ENCODE results near the gene PLCB1. TPM values are rescaled to one million over a fixed set of nuclear protein-coding genes. Genes with fewer than 3 reads are reported as not detected.
A peak's percentile ranks its signal among the peaks of the same experiment; 100 is the strongest.

The PLCB1 gene
- total RNA-seq, 1 donor from 2014 or later: 10.7 TPM

DNA sequence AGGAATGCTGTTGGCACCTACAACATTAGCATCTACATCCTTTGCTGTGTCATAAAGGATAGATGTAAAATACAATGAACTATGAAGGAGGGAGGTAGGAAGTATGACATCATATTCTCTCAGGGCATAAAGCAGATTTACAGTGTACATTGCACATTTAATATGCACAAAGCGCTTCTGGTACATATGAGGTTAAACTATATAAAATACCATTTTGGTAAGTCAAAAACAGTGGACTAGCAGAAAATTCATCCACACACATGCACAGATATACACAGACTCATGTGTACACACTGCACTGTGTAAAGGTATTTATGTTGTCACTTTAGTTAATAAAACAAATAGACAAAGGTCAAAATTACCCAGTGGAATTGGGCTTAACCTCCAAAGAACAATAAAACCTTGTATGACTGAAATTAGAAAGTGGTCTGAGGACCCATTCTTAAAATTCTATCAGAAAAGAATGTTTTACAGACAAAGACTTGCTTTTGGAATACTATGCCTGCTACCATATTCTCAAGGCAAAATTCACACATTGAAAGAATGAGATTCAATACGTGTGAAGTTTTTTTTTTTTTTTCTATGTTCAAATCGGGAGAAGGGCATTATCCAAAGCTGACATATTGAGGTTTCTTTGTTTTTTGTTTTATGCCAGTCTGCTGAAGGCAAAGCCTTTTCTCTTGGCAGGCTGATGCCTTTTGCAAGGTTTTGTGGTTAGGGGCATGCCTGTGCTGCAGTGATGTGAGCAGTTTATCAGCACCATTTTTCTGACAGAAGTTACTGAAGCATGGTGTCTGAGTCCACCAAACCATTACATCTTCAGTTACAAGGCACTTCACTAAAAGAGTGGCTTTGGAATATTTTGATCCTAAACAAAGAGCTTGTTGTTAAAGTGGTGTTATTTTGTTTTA lies 199.0 kb downstream of the PLCB1 start:
- Histone ChIP-seq H3K4me3 (ENCODE audit: insufficient read depth, low read depth, low read length) (no peak overlapping the region), H4K20me1 (ENCODE audit: insufficient read depth, low read length) (no peaks in the 10 kb centered on the region), H3K79me2 (ENCODE audit: insufficient read depth, low read length) (no peaks in the 10 kb centered on the region), H3K27ac (ENCODE audit: low read depth, low read length) (no peak overlapping the region), H3K9ac (ENCODE audit: low read length) (no peak overlapping the region), H3K4me1 (ENCODE audit: insufficient read depth, low read length) (no peaks in the 10 kb centered on the region), H2AFZ (ENCODE audit: low read depth, low read length) (no peak overlapping the region), H3K27me3 (ENCODE audit: insufficient read depth, low read length) (no peaks in the 10 kb centered on the region), H3K4me2 (ENCODE audit: low read length) (no peak overlapping the region), H3K9me3 (ENCODE audit: insufficient read depth, low read depth, low read length) (no peaks in the 10 kb centered on the region), H3K36me3 (ENCODE audit: insufficient read depth, low read length) (no peaks in the 10 kb centered on the region)
- Mint-ChIP-seq H3K36me3 (ENCODE audit: low read depth, unreplicated experiment) (no peaks in the 10 kb centered on the region), H3K27ac (ENCODE audit: unreplicated experiment) (no peak overlapping the region), H3K27me3 (ENCODE audit: low read depth, unreplicated experiment) (no peaks in the 10 kb centered on the region), H3K4me3 (ENCODE audit: unreplicated experiment) (no peak overlapping the region), H3K4me1 (ENCODE audit: low read depth, unreplicated experiment) (peaks cover 6% of the 10 kb centered on the region), H3K9me3 (ENCODE audit: unreplicated experiment) (no peaks in the 10 kb centered on the region)
- FAIRE-seq (peak; percentile 58), DNase-seq (ENCODE audit: low read depth) (peak; percentile 61)
- TF ChIP-seq, protein P1, sequence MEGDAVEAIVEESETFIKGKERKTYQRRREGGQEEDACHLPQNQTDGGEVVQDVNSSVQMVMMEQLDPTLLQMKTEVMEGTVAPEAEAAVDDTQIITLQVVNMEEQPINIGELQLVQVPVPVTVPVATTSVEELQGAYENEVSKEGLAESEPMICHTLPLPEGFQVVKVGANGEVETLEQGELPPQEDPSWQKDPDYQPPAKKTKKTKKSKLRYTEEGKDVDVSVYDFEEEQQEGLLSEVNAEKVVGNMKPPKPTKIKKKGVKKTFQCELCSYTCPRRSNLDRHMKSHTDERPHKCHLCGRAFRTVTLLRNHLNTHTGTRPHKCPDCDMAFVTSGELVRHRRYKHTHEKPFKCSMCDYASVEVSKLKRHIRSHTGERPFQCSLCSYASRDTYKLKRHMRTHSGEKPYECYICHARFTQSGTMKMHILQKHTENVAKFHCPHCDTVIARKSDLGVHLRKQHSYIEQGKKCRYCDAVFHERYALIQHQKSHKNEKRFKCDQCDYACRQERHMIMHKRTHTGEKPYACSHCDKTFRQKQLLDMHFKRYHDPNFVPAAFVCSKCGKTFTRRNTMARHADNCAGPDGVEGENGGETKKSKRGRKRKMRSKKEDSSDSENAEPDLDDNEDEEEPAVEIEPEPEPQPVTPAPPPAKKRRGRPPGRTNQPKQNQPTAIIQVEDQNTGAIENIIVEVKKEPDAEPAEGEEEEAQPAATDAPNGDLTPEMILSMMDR (IDR thresholded peaks at IDR 0.05; ENCODE audit: insufficient read depth, low read depth, low read length): no peak
- TF ChIP-seq EZH2 (IDR thresholded peaks at IDR 0.05; ENCODE audit: insufficient read depth, low read length): no peak

DNA sequence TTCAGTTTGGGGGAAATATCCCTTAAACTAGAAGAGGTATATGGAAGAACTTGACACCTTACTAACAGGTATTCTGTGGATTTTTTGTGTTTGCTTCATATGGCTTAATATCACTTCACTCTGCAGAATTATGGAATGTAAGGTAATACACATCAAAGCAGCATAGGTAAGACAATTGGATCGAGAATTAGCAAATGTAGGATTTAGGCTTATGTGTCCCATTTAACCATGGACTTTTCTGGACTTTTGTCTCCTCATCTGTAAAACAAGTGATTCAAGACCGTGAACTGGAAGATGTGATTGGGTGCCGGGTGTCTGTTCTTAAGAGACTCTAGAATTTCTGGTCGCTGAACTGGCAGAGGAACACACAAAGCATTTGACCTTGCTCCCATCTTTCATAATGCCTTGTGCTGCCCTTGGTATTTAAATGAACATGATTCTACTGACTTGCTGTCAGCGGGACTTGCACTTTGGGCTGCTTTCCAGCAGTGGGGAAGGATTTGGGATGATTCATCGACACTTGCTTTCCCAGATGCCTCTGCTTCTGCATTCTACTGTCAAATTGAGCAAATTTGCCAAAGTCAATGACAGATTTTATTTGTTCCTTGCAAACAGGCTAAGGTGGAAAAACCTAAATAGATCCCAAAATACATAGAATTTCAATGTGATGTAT lies 199.8 kb downstream of the PLCB1 start:
- Histone ChIP-seq H2AFZ (ENCODE audit: low read depth, low read length) (no peak overlapping the region), H4K20me1 (ENCODE audit: insufficient read depth, low read length) (no peaks in the 10 kb centered on the region), H3K4me3 (ENCODE audit: insufficient read depth, low read depth, low read length) (no peak overlapping the region), H3K9ac (ENCODE audit: low read length) (no peak overlapping the region), H3K36me3 (ENCODE audit: insufficient read depth, low read length) (no peaks in the 10 kb centered on the region), H3K27ac (ENCODE audit: low read depth, low read length) (no peak overlapping the region), H3K4me2 (ENCODE audit: low read length) (no peak overlapping the region), H3K9me3 (ENCODE audit: insufficient read depth, low read depth, low read length) (no peaks in the 10 kb centered on the region), H3K27me3 (ENCODE audit: insufficient read depth, low read length) (no peaks in the 10 kb centered on the region), H3K79me2 (ENCODE audit: insufficient read depth, low read length) (no peaks in the 10 kb centered on the region), H3K4me1 (ENCODE audit: insufficient read depth, low read length) (no peaks in the 10 kb centered on the region)
- Mint-ChIP-seq H3K27ac (ENCODE audit: unreplicated experiment) (no peak overlapping the region), H3K4me3 (ENCODE audit: unreplicated experiment) (no peak overlapping the region), H3K4me1 (ENCODE audit: low read depth, unreplicated experiment) (peaks cover 6% of the 10 kb centered on the region), H3K36me3 (ENCODE audit: low read depth, unreplicated experiment) (no peaks in the 10 kb centered on the region), H3K9me3 (ENCODE audit: unreplicated experiment) (no peaks in the 10 kb centered on the region), H3K27me3 (ENCODE audit: low read depth, unreplicated experiment) (no peaks in the 10 kb centered on the region)
- FAIRE-seq (peak; percentile 84), DNase-seq (ENCODE audit: low read depth) (peak; percentile 80)
- TF ChIP-seq EZH2 (IDR thresholded peaks at IDR 0.05; ENCODE audit: insufficient read depth, low read length): no peak
- TF ChIP-seq, protein P1 (IDR thresholded peaks at IDR 0.05; ENCODE audit: insufficient read depth, low read depth, low read length): no peak

Data from astrocyte (in vitro differentiated cells and primary cell).